SIG-M5 treated with dmso at 0.1 percent for 504 hours (cell line): Measurements from ENCODE around the gene SPANXN4.
A peak's percentile ranks its signal among the peaks of the same experiment; 100 is the strongest.

Source experiments
- DNase-seq: peaks from one replicate; lab custom pipeline; 2025; ENCODE audit not compliant: unreplicated experiment; lab: John Stamatoyannopoulos, UW

Gene SPANXN4

DNA sequence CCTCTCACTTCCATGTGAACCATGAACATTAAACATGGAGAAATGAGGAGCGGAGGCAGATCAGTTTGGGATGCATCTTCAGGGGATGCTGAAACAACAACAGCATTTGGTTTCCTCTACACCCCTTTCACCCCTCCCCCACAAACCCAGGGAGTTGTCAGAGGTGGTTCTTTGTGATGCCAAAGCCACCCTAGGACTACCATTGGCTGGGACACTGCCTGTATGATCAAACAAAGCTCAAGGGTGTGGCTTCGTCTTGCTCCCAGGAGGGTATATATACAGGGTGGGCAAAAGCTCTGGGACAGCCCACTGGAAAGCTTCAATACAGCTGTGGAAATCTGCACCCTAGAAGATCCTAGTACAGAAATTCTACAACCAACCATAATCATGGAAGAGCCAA lies at the start of gene SPANXN4:
TSS of gene SPANXN4 (plus strand) at position 301 of the 400 bp plus-strand sequence. CDS start at position 388, 87 bp downstream.
- no peak for DNase-seq

DNA sequence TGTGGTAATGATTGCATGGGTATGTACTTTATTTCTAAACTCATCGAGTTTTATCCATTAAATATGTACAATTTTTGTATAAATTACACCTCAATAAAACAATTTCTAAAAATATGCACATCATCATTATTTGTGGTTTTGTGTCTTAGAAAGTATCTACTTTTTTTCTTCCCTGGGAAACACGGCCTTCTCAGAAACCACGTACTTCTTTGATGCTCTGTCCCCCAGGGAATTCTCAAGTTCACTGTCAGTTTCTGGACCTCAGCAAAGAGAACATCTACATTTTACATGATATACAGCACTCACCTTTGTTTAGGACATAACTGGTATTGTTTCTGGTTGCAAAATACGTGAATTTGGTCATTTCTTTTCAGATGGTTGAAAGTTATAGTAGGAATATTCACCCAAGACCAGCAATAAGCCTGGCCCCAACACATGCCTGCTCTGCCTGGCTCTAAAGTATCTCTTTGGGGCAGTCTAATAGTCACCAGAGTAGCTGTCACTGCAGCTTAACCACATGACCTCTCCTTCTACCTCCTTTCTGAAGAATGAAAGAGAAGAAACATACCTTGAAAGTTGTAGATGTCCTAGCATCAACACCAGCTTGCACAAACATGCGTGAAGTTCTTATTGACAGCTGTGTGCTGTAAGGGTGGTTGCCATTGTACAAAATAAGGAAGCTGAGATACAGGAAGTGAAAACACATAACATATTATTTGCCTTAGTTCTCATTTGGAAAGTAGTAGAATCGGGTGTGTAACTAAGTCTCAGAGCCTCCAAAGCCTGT lies 48.4 kb upstream of the SPANXN4 start:
- peak; percentile 48 for DNase-seq

GRCh38 chrX:142978130-142978684 lies 47.5 kb upstream of the SPANXN4 start:
- DNase-seq = no peak

- no peak for DNase-seq
Observed at GRCh38 chrX:142982679-142983078, 43.0 kb upstream of the SPANXN4 start.

DNA sequence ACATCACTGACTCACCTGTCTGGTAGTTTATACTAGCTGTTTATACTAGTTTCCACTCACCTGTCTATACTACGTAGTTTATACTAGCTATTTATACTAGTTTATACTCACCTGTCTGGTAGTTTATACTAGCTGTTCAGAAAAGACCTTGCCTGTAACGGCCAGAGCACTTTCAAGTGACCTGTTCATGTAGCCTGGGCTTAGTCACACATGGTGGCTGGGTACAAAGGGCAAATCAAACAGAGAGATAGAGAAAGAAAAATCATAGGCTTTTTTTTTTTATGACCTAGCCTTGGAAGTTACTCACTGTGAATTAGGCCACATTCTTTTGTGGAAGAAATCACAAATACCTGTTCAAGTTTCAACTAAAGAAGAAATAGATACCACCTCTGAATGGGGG lies 30.7 kb upstream of the SPANXN4 start:
- DNase-seq = no peak

GRCh38 chrX:142998447-142999198 lies 27.1 kb upstream of the SPANXN4 start:
- DNase-seq = peak; percentile 79

DNA sequence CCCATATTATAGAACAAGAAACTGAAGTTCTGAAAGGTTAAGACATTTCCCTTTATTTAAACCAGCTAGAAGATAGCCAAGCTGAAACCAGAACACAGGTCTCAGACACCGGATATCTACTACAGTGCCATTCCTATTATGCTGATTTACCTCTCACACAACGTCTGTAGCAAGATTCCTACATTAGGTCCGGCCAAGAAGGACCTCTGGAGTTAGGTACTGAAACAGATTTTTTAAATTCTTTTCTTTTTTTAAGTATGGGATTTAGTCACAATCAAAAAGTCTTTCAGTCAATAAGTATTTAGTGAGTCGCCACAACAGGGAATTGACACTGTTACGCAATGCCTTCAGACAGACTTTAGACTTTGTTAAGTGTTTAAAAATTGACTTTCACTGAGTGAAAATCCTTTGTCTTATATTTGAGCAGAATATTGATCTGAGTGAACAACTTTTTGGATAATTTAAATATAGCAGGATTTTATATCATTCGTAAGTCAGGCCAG lies 26.5 kb upstream of the SPANXN4 start:
- DNase-seq = no peak

GRCh38 chrX:143002206-143002605 lies 23.5 kb upstream of the SPANXN4 start:
- no peak for DNase-seq

- no peak for DNase-seq
Observed at GRCh38 chrX:143017272-143017671, 8.5 kb upstream of the SPANXN4 start.

GRCh38 chrX:143027275-143027674 lies 1.5 kb downstream of the SPANXN4 start:
- no peak for DNase-seq

DNA sequence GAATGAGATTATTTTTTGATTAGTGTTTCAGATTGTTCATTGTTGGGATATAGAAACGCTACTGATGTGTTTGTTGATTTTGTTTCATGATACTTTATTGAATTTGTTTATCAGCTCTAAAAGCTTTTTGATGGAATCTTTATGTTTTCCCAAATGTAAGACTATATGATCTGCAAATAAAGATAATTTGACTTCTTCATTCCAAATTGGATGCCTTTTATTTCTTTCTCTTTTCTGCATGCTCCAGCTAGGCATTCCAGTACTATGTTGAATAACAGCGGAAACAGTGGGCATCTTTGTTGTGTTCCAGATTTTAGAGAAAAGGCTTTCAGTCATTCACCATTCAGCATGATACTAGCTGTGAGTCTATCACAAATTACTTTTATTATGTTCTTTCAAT lies 21.8 kb downstream of the SPANXN4 start:
- no peak for DNase-seq

GRCh38 chrX:143058120-143058519 lies 32.4 kb downstream of the SPANXN4 start:
- no peak for DNase-seq

DNA sequence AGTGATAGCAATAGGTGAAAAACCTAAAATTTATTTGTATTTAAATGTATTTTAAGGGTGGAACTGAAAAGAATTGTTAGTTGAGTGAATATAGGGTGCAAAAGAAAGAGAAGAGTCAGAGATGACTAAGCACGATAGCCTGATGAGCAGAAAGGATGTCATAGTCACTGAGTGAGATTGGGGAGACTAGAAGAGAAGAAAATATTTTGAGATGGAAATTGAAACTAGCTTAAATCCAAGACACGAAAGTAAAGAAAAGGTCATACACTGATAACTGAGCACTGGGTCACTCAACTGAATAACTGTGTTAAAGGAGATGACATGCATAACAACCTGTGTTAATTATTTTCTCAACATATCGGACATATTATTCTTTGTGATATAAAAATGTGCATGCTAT lies 55.5 kb downstream of the SPANXN4 start:
- DNase-seq = no peak

GRCh38 chrX:143082537-143082936 lies 56.8 kb downstream of the SPANXN4 start:
- no peak for DNase-seq
